T-helper 1 cell treated with Interleukin-12 subunit alpha and Interleukin-12 subunit beta and Interleukin-4 antibody, amounts not matched to agents 30 μg/mL and 1 μg/mL, for 36 hours (primary cell): ENCODE results near the gene ASRGL1.
"Not testable (repeated sequence)": the region's sequence is repeated elsewhere in the genome, so short reads cannot be mapped to it uniquely, and the experiment has no call there.

Source experiments
- H3K27ac Mint-ChIP-seq: one replicate; pipeline ENCODE4 v1.8.0; 2021; ENCODE audit warnings: mild to moderate bottlenecking, mixed read lengths
- H3K27me3 Mint-ChIP-seq: one replicate; pipeline ENCODE4 v1.8.0; 2021; ENCODE audit warnings: low read depth, mixed read lengths
- H3K36me3 Mint-ChIP-seq: one replicate; pipeline ENCODE4 v1.8.0; 2021; ENCODE audit warnings: low read depth, mixed read lengths
- H3K4me1 Mint-ChIP-seq: one replicate; pipeline ENCODE4 v1.8.0; 2021; ENCODE audit warnings: low read depth, mixed read lengths
- H3K4me3 Mint-ChIP-seq: one replicate; pipeline ENCODE4 v1.8.0; 2021; ENCODE audit warnings: mild to moderate bottlenecking, moderate library complexity, mixed read lengths
- H3K9me3 Mint-ChIP-seq: one replicate; pipeline ENCODE4 v1.8.0; 2021; ENCODE audit warnings: mixed read lengths

The ASRGL1 gene

GRCh38 chr11:62337303-62338181 is at the start of gene ASRGL1:
Gene ASRGL1 (plus strand): TSS chr11:62337448. CDS start chr11:62337978, 530 bp downstream.
- H3K4me3 Mint-ChIP-seq, result peak within 1 kb of the TSS; percentile 87
- H3K27ac Mint-ChIP-seq, result no peak within 1 kb of the TSS
- peaks cover 42% of the 10 kb centered on the region for H3K27me3 Mint-ChIP-seq
- H3K9me3 Mint-ChIP-seq, result no peaks in the 10 kb centered on the region
- peaks cover 1% of the 10 kb centered on the region for H3K36me3 Mint-ChIP-seq
- H3K4me1 Mint-ChIP-seq, result peaks cover 12% of the 10 kb centered on the region

GRCh38 chr11:62295504-62295903 is 41.7 kb upstream of the ASRGL1 start:
- no peaks in the 10 kb centered on the region for H3K4me1 Mint-ChIP-seq
- no peaks in the 10 kb centered on the region for H3K36me3 Mint-ChIP-seq
- H3K9me3 Mint-ChIP-seq, result no peaks in the 10 kb centered on the region
- H3K27me3 Mint-ChIP-seq, result peaks cover 3% of the 10 kb centered on the region
- no peak overlapping the region for H3K27ac Mint-ChIP-seq
- no peak overlapping the region for H3K4me3 Mint-ChIP-seq

- Mint-ChIP-seq H3K27me3 (peaks cover 20% of the 10 kb centered on the region), H3K4me1 (no peaks in the 10 kb centered on the region), H3K9me3 (no peaks in the 10 kb centered on the region), H3K4me3 (no peak within 1 kb of the TSS), H3K36me3 (no peaks in the 10 kb centered on the region), H3K27ac (no peak within 1 kb of the TSS)
Observed at GRCh38 chr11:62298975-62299374, 38.3 kb upstream of the ASRGL1 start, which contains the start of gene SCGB1D4. Gene SCGB1D4 (minus strand): TSS chr11:62299075. CDS start chr11:62299010, 65 bp downstream.

GRCh38 chr11:62306227-62306626 is 31.0 kb upstream of the ASRGL1 start:
- H3K27ac Mint-ChIP-seq, result no peak overlapping the region
- H3K4me1 Mint-ChIP-seq, result peaks cover 5% of the 10 kb centered on the region
- H3K36me3 Mint-ChIP-seq, result no peaks in the 10 kb centered on the region
- no peak overlapping the region for H3K4me3 Mint-ChIP-seq
- H3K9me3 Mint-ChIP-seq, result no peaks in the 10 kb centered on the region
- peaks cover 40% of the 10 kb centered on the region for H3K27me3 Mint-ChIP-seq

GRCh38 chr11:62307950-62308349 is 29.3 kb upstream of the ASRGL1 start:
- Mint-ChIP-seq H3K36me3 (no peaks in the 10 kb centered on the region), H3K27ac (no peak overlapping the region), H3K4me1 (peaks cover 11% of the 10 kb centered on the region), H3K4me3 (no peak overlapping the region), H3K9me3 (no peaks in the 10 kb centered on the region), H3K27me3 (peaks cover 45% of the 10 kb centered on the region)

DNA sequence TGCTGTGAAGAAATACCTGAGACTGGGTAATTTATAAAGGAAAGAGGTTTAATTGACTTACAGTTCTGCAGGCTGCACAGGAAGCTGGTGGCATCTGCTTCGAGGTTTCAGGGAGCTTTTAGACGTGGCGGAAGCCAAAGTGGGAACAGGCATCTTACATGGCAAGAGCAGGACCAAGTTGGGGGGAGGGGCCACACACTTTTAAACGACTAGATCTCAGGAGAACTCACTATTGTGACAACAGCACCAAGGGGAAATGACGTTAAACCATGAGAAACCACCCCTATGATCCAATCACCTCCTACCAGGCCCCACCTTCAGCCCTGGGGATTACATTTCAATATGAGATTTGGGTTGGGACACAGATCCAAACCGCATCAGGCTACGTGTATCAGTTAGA is 27.3 kb upstream of the ASRGL1 start:
- Mint-ChIP-seq H3K36me3 (no peaks in the 10 kb centered on the region), H3K27ac (no peak overlapping the region), H3K9me3 (no peaks in the 10 kb centered on the region), H3K27me3 (peaks cover 51% of the 10 kb centered on the region), H3K4me1 (peaks cover 11% of the 10 kb centered on the region), H3K4me3 (no peak overlapping the region)

DNA sequence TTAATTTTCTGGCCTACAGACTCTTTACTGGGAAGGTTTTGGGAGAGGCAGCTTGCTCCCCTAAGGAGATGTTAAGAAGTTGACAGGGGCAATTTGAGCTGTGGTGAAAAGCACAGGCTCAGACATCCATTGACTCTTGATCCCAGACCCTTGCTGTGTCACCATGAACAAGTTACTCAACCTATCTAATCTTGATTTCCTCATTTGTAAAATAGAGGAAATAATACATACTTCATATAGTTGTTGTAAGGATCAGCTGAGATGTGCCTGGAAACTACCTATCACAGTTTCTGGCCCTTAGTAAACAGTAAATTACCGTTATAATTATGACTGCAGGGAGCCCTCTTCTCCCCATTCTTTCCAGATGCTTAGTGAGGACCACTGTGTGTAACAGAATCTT is 21.8 kb upstream of the ASRGL1 start:
- H3K4me3 Mint-ChIP-seq, result no peak overlapping the region
- no peak overlapping the region for H3K27ac Mint-ChIP-seq
- H3K9me3 Mint-ChIP-seq, result no peaks in the 10 kb centered on the region
- H3K27me3 Mint-ChIP-seq, result peaks cover 31% of the 10 kb centered on the region
- H3K36me3 Mint-ChIP-seq, result no peaks in the 10 kb centered on the region
- H3K4me1 Mint-ChIP-seq, result peaks cover 8% of the 10 kb centered on the region

- no peak overlapping the region for H3K27ac Mint-ChIP-seq
- H3K4me3 Mint-ChIP-seq, result no peak overlapping the region
- peaks cover 7% of the 10 kb centered on the region for H3K27me3 Mint-ChIP-seq
- H3K9me3 Mint-ChIP-seq, result no peaks in the 10 kb centered on the region
- H3K4me1 Mint-ChIP-seq, result peaks cover 2% of the 10 kb centered on the region
- H3K36me3 Mint-ChIP-seq, result no peaks in the 10 kb centered on the region
Observed at GRCh38 chr11:62322524-62322923, 14.7 kb upstream of the ASRGL1 start.

DNA sequence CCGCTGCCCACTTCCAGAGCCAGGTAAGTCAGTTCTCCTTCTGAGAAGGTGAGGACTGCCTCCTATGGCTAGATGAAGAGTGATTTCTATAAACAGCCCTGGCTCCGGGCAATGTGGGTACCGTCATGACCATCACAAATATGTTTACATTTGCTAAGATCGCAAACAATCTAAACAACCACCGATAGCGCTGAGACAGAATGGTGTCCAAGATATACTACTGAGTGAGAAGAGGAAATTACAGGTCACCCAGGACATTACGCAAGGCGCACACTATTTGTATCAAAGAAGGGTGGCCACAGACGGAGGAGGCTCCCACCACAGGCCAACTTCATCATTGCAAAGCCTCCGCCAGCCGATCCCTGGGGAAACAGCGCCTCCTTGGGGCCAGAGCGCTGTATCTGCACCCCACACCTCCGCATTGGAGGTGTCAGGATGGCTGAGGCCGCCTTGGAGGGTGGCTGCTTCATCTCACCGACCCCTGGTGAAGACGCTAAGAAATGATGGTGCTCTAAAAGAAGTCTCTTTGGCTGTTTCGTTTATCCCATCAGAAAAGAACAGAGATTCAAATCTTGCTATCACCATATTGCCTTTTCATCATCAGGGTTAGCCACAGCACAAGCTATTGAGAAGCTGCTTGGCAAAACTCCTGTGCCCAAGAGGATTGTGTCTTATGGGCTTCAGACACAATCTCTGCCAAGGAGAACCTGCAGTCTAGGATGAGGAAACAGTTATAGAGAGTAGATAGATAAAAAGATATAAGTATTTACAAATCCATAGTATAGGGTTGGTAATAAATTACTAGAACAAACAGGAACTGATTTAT is 12.3 kb upstream of the ASRGL1 start:
- peaks cover 6% of the 10 kb centered on the region for H3K4me1 Mint-ChIP-seq
- no peaks in the 10 kb centered on the region for H3K36me3 Mint-ChIP-seq
- peaks cover 6% of the 10 kb centered on the region for H3K27me3 Mint-ChIP-seq

DNA sequence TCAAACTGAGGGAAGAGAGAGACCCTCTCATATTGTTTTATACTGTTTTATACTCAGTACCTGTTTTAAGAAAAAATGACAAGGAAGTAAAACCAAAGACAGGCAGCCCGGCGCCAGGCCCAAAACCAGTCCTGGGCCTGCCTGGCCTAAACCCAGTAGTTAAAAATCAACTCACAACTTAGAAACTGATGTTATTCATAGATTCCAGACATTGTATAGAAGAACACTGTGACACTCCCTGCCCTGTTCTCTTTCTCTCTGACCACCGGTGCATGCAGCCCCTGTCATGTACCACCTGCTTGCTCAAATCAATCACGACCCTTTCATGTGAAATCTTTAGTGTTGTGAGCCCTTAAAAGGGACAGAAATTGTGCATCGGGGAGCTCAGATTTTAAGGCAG is 11.5 kb upstream of the ASRGL1 start:
- H3K9me3 Mint-ChIP-seq, H3K36me3 Mint-ChIP-seq, H3K4me1 Mint-ChIP-seq, H3K4me3 Mint-ChIP-seq, H3K27me3 Mint-ChIP-seq, H3K27ac Mint-ChIP-seq: not testable (repeated sequence)

More for the DNA sequence above, 12.3 kb upstream of the ASRGL1 start:
- no peak overlapping the region for H3K4me3 Mint-ChIP-seq
- no peaks in the 10 kb centered on the region for H3K9me3 Mint-ChIP-seq
- no peak overlapping the region for H3K27ac Mint-ChIP-seq

- not testable (repeated sequence) for H3K9me3 Mint-ChIP-seq, H3K36me3 Mint-ChIP-seq, H3K27ac Mint-ChIP-seq, H3K4me3 Mint-ChIP-seq, H3K4me1 Mint-ChIP-seq
- peaks cover 14% of the 10 kb centered on the region for H3K27me3 Mint-ChIP-seq
Observed at GRCh38 chr11:62326719-62327118, 10.5 kb upstream of the ASRGL1 start.

GRCh38 chr11:62327541-62327940 is 9.7 kb upstream of the ASRGL1 start:
- H3K27me3 Mint-ChIP-seq, result peaks cover 16% of the 10 kb centered on the region
- not testable (repeated sequence) for H3K27ac Mint-ChIP-seq, H3K9me3 Mint-ChIP-seq, H3K4me1 Mint-ChIP-seq, H3K4me3 Mint-ChIP-seq, H3K36me3 Mint-ChIP-seq

GRCh38 chr11:62331264-62331663 is 6.0 kb upstream of the ASRGL1 start:
- peaks cover 33% of the 10 kb centered on the region for H3K27me3 Mint-ChIP-seq
- not testable (repeated sequence) for H3K27ac Mint-ChIP-seq, H3K9me3 Mint-ChIP-seq, H3K36me3 Mint-ChIP-seq, H3K4me3 Mint-ChIP-seq, H3K4me1 Mint-ChIP-seq

DNA sequence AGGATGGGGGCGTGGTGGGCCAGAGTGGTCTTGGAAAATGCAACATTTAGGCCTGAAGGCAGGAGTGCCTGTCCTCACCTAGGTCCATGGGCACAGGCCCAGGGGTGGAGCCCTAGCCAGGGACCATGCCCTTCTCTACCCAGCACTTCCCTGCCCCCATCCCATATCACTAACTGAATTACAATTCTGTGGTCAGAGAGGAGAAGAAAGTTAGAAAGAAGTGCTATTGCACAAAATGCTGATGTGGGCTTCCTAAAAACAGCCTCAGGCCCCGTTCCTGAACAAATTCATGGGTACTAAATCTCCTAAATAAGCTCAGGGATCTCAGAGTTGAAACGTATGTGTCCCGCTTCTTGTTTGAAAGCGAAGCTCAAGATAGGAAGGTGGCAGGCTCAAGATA is 3.5 kb upstream of the ASRGL1 start:
- Mint-ChIP-seq H3K4me3 (no peak overlapping the region), H3K9me3 (no peaks in the 10 kb centered on the region), H3K4me1 (peaks cover 10% of the 10 kb centered on the region), H3K36me3 (peaks cover 1% of the 10 kb centered on the region), H3K27ac (no peak overlapping the region), H3K27me3 (peaks cover 49% of the 10 kb centered on the region)

DNA sequence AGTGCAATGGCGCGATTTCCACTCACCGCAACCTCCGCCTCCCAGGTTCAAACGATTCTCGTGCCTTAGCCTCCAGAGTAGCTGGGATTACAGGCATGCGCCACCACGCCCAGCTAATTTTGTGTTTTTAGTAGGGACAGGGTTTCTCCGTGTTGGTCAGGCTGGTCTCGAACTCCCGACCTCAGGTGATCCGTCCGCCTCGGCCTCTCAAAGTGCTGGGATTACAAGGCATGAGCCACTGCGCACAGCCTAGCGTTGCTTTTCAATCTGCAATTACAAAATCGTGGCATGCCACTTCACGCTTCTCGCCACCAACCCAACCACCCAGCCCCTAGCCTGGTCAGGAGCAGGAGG is 322 bp upstream of the ASRGL1 start:
- Mint-ChIP-seq H3K4me1 (peaks cover 12% of the 10 kb centered on the region), H3K27me3 (peaks cover 42% of the 10 kb centered on the region), H3K4me3 (peak overlapping the region; percentile 87)
- H3K27ac Mint-ChIP-seq, H3K9me3 Mint-ChIP-seq, H3K36me3 Mint-ChIP-seq: not testable (repeated sequence)
